GM21515 (cell line): ENCODE results near the gene THNSL1.
"Not testable (repeated sequence)": the region's sequence is repeated elsewhere in the genome, so short reads cannot be mapped to it uniquely, and the experiment has no call there.

Source experiments
- ATAC-seq: cut with Tn5 transposase; IDR thresholded peaks from one replicate; pipeline ENCODE4 v1.9.1; 2021; ENCODE audit not compliant: unreplicated experiment

Gene THNSL1

DNA sequence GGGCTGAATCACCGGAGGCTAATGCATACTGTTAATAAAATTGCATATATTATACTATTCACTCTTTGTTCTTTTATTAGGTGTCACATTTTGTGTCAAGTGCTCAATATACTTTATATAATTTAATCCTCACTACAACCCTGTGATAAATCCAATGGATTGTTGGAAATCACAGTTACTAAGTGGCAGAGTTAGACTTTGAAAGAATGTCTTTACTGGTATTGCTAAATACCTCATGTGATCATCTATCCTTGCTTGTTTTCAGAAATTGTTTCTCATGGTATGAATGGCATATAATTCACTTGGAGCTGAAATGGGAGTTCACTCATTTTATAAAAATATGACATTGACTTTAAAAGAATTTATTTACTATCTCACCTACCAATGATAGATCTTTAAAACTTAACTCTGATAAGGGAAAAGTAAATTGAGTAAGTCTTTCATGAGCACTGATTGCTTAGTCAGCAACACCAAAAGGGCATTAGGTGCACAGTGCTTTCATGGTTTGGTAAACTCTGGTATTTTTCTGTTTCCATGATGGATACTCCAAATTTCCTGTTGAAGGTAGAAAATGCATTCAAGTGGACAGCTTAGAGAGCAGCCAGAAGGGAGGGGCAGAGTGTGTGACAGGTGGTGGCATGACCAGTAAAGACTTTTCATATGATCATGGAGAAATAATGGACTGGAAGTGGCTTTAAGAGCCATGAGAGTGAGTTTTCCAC lies 23.0 kb upstream of the THNSL1 start:
- ATAC-seq: no peak

DNA sequence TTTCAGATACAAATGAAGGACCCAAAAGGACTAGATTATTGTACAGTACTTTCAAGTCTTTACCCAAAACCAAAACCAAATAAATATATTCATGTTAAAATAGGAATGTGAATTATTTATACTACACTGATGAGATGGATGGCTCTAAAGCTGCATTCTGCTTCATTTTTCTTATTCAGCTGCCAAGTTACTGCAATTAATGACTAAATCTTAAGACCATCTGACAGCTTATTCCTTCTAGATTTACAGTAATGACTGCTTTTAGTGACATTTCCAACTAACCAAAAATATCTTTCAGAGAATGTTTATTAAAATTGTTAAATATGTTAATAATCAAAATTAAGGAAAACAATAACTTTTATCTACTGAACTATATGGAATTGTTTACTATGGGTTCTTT lies 21.3 kb upstream of the THNSL1 start:
- no peak for ATAC-seq

DNA sequence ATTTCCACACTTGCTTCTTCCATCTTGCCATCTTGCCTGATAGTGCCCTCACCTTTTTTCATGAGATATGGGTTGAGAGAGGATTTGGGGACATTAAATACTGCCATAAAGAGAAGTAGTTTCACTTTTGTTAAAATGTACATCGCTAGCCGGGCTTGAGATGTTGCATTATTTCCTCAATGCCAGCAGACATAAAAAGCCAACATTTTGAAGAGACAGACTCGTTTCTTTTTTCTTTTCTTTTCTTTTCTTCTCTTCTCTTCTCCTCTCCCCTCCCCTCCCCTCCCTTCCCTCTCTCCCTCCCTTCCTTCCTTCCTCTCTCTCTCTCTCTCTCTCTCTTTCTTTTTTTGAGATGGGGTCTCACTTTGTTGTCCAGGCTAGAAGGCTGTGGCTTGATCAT lies 18.4 kb upstream of the THNSL1 start:
- no peak for ATAC-seq

DNA sequence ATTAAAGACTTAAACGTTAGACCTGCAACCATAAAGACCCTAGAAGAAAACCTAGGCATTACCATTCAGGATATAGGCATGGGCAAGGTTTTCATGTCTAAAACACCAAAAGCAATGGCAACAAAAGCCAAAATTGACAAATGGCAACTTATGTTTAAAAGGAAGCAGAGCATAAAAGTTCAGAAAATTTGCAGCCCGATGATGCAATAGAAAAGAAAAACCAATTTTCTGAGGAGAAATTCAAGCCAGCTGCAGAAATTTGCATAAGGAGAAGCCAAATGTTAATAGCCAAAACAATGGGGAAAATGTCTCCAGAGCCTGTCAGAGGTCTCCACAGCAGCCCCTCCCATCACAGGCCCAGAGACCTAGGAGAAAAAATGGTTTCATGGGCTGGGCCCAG lies 4.8 kb upstream of the THNSL1 start:
- ATAC-seq: not testable (repeated sequence)

DNA sequence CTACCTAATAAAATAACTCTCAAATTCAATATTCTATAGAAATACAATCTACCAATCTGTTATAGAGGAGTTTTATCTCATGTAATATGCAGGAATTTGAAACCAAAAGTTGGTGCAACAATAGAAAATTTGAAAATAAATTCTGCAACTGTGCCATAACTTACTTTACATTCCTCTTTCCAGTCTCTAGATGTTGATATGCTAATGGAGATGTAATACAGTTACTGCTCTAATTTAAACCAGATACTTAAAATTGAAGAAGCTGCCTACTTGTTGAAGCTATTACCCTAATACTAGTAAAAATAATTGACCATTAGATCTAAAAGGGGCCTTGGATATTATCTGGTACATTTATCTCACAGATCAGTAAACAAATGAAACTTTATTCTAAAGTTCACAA lies 1.8 kb upstream of the THNSL1 start:
- ATAC-seq: no peak

DNA sequence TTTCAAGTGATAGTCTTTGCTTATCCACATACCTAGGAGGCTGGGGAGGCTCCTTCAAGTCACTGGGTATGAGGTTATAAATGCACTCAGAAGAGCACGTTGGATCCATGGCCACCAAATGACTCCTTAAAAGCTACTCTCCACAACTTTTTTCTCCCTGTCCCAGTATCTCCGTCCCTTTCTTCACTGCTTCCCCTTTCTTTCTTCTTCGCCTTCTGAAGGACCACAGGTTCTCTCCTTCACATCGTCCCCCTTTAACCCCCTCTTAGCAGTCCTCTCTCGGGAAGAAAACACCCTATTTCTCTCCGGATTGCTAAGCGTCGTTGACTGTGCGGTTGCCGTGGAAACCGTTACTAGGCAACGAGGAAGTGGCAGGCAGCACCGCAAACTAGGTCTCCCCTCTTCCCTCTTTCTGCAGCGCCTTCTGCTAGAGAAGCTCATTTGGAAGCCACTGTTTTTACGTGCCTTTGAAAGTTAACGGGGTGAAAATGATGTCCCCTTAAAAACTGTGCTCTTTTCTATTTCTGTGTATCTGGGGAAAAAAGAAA lies 510 bp upstream of the THNSL1 start, which contains the start of gene ENKUR:
Gene ENKUR (minus strand): TSS at position 331 of the 548 bp plus-strand sequence. CDS start 222 bp downstream, at position 109.
- peak; percentile 64 for ATAC-seq

DNA sequence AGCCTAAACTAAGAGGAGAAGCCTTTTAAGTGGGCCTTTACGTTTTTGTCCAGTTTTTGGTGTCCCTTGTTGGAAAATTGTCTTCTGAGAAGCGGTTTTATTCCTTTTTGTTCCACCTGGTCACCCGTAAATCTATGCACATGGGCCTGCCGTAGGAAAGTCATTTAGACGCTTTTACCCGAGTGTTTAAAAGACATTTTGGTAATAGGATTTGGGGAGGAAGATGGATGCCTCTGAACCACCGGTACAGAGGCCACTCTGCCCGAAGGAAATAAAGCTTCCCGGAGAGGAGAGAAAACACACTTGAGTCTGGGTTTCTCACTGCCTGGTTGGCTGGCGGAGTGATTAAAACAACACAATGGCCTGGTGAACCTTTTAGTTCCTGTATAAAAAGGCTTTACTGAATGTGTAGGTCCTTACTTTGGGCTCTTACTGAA lies 760 bp downstream of the THNSL1 start:
- ATAC-seq: peak; percentile 1

DNA sequence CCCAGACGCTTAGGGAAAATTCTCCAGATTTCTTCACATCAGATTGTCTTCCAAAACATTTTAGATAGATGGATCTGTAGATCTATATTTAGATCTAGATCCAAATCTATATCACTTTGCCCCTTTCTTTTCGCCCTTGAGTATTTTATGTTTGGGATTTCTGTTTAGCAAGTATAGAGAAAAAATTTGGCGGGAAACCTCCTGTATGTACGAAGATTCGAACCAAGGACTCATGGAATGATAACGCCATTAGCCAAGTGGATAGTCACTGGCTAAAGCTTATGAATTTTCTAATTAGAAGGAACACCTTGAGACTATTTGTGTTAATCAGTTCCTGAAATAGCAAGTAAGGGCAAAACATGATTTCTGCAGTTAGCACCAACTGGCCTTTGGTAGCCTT lies 1.2 kb downstream of the THNSL1 start:
- no peak for ATAC-seq

DNA sequence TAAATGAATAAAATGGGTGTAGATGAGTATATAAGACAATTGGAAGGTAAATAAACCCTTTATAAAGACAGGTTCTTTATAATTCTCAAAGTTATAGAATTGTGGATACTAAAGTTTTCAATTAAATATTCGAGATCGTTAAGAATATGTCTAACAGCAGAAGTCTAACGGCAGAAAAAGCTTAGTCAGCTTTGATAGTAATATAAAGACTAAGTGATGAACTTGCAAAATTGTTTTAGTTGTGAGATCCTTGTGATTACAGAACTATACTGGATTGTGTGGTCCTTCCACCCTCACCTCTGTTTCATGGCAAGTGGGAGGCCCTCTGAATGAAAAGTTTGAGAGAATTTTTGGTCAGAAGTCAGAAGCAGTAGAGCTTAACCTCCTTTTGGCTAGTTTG lies 2.3 kb downstream of the THNSL1 start:
- ATAC-seq: no peak

DNA sequence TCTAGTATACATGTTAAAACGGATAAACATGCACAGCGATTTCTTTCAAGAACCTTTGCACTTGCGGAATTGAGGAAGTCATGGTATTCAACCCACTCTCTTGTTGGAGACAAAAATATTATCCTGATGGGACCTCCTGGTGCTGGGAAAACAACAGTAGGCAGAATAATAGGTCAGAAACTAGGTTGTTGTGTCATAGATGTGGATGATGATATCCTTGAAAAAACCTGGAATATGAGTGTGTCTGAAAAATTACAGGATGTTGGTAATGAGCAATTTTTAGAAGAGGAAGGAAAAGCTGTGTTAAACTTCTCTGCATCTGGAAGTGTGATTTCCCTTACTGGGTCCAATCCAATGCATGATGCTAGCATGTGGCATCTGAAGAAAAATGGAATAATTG lies 6.9 kb downstream of the THNSL1 start:
- ATAC-seq: no peak

DNA sequence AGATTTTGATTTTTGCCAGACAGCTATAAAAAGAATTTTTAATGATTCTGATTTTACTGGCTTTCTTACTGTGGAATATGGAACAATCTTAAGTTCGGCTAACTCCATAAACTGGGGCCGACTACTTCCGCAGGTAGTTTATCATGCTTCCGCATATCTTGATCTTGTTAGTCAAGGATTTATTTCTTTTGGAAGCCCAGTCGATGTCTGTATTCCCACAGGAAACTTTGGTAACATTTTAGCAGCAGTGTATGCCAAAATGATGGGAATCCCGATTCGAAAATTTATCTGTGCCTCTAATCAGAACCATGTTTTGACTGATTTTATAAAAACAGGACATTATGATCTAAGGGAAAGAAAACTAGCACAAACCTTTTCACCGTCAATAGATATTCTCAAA lies 8.1 kb downstream of the THNSL1 start:
- ATAC-seq: no peak

DNA sequence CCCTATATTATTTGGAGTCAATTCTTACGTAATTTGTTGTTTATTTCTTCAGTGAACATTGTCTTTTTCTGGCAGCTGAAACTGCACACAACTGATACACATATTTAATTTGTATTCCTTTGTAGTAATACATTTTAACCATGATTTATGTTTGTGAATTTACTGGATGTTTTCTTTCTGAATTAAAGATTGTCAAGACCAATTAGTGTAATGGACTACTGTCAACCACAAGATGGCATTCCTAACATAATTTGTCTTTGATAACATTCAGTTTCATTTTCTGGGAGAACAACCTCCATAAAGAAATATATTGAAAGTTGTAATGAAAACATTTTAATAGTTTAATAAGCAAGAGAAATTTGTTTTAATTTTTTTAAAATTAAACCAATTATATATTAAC lies 10.1 kb downstream of the THNSL1 start:
- ATAC-seq: no peak

DNA sequence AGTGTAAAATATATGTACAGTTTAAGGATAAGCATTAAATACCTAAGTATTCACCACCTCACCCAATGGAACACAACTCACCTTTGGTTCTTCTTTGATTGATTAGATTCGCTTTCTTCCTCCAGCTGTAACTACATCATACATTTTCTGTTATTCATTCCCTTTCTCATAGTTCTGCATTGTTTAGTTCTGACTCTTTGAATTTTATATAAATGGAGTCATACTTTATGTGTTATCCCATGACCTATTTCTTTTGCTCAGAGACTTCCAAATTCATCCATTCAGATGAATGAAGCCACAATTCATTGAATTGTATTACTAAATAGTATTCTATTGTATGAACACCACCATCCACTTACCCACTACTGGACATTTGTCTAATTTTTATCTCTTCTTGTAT lies 12.3 kb downstream of the THNSL1 start:
- no peak for ATAC-seq

DNA sequence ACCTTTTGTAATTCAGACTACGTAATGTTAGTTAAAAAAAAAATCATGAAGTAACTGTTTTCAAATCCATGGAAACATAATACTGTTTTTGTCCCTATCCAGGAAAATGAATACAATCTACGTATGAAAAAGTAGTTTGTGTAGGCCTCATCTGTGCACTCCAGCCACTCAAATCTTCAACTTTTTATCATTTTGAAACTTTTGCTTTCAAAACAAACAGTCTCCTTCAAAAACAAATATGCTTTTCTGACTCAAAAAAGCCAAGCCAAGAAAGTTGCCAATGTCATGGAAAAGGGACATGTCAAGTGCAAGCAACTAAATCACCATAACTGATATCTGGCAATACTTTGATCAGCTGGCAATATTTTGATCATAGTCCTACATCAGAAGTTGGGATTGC lies 13.1 kb downstream of the THNSL1 start:
- no peak for ATAC-seq

DNA sequence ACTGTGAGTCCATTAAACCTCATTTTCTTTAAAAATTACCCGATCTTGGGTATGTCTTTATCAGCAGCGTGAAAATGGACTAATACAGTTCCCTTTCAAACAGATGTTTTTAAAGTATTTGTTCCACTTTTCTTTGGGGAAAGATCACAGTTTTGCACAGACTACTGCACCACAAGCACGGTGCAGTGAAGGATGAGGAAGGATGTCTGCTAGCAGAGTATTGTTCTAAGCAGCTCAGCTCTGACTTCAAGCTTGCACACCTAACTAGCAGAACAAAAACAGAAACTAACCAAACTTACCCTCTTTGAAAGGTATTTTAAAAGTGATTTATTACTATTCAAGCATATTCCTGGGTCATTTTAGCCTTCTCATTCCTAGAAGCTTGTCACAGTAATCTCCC lies 20.0 kb downstream of the THNSL1 start:
- peak; percentile 69 for ATAC-seq

DNA sequence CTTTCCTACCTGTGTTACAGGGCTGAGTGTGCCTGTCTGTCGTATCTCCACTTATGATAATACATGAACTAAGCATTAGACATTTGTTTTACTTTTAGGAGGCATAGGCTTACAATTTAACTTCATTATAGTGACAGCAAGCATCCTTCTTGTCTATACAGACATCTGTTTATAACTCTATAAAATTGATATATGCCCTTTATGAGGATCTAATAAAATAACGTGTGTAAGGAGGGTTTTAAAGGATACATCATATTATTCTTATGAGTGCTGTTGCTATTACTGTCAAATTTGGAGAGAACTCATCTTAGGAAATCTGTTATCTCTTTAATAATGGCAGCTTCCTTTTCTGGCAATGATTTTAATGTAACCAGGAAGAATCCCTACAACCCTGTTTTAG lies 21.9 kb downstream of the THNSL1 start:
- ATAC-seq: no peak

DNA sequence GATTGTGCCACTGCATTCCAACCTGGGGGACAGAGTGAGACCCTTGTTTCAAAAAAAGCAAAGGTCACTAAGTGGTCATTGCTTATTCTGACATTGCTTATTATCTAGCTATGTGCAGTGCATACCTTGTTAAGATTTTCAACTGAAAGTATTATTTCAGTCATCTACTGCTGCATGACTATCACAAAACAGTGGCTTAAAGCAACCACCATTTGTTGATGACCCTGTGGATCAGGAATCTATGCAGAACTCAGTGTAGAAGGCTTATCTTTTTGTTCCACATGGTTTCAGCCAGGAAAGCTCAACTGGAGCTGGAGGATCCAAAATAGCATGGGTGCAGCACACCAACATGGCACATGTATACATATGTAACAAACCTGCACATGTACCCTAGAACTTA lies 23.1 kb downstream of the THNSL1 start:
- no peak for ATAC-seq

DNA sequence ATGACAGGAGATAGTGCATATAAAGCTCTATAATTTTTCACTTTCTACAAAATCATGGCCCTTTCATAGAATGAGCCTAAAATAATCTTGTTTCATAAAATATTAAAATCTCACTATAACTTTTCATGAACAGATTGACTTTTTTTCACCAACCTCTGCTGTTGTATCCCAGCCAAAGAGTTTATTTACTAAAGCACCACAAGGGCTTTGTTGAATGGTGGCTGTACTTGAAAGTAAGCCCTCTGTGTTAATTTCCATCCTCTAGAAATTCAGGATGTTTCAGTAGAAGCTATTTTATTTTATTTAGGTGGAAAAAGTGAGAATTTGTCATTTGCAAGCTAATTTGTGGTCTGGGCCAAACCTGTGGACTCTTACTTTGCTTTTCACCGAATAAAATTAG lies 30.2 kb downstream of the THNSL1 start:
- no peak for ATAC-seq

DNA sequence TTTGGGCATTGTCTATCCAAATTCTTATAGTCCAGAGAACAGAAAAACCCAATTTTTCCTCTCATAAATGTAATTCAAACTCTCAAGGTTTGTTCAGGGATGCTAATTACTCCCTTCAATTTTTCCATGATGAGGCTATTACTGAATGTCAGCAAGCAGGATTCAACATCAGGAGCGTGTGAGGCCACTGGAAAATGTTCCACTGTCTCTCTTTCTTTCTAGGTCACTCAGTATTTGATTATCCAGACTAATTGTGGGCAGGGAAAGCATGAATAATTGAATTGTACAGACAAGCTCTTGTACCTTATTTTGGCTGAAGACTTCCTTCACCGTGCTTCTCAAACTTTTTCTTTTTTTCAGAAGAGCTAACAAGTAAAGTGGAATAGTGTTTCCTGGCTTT lies 30.7 kb downstream of the THNSL1 start:
- ATAC-seq: no peak

DNA sequence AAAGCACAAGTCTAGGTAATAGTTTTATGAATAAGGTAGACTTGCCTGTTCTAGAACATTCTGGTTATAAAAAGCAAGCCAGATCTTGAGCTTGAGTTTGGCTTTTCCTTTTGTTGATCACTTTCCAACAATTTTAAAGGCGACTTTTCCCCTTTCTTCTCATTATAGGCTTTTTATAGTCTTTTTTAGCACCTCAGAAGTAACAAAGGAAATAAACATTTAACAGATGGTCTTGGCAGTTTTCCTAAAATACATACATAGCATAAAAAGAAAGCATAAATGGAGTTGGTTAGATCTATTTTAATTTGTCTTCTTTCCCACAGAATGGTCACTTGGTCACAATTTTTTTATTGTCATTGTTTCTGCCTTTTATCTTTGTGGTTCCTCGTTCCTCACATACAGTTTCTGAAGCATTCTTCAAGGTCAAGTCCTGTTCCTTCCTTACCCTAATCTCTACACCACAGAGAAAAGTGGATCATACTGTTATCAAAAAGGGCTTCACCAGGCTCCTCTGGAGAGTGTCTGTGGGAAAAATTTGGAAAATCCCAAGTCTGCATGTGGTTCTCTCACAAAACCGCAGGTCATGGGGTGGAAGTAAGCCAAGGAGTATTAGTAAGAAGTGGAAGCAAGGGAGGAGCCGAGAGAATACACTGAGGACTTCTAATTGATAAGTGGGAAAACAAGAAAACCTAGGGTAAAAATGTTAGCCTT lies 31.3 kb downstream of the THNSL1 start:
- no peak for ATAC-seq

DNA sequence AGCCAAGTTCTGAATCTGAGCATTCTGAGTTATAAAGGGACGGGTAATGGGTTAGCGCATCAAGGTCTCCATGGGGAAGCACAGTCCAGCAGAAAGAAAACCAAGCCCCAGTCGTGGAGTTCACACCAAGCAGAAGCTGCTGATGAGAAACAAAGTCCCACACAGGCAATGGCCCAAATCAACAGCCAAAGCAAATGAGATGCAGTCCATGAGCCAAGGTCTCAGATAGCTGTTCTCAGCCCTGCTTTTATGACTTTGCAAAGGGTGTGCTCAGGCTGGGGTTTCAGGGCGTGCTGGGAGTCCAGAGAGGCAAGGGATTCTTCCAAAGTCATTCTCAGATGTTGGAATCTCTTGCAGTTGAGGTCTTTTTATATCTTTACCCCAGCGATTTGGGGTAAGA lies 32.0 kb downstream of the THNSL1 start:
- ATAC-seq: no peak

DNA sequence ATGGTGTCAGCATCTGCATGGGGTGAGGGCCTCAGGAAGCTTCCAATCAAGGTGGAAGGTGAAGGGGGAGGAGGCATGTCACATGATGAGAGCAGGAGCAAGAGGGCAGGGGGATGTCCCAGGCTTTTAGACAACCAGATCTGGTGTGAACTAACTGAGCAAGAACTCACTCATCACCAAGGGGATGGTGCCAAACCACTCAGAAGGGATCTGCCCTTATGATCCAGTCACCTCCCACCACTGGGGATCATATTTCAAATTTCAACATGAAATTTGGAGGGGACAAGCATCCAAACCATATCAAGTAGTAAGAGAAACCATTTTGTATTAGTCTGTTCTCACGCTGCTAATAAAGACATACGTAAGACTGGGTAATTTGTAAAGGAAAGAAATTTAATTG lies 33.6 kb downstream of the THNSL1 start:
- ATAC-seq: no peak
